Endodermal cell (in vitro differentiated cells): ENCODE measurements around the gene STAT3. TPM values are rescaled to one million over a fixed set of nuclear protein-coding genes. Genes with fewer than 3 reads are reported as not detected.

ENCODE experiments used
- DNase-seq: peaks from one replicate; pipeline ENCODE4 v3.0.0-alpha.2; 2017
- H3K27ac ChIP-seq: 2 replicates; pipeline ENCODE4 v1.5.1; 2013; ENCODE audit warnings: mild to moderate bottlenecking, low read depth, low read length, moderate library complexity
- H3K27me3 ChIP-seq: 2 replicates; pipeline ENCODE4 v1.6.1; 2013; ENCODE audit warnings: mild to moderate bottlenecking, low read length, moderate library complexity; ENCODE audit not compliant: insufficient read depth, control insufficient read depth, poor library complexity, severe bottlenecking
- H3K36me3 ChIP-seq: 2 replicates; pipeline ENCODE4 v1.7.0; 2013; ENCODE audit warnings: mild to moderate bottlenecking, low read length, moderate library complexity; ENCODE audit not compliant: control insufficient read depth, insufficient read depth
- H3K4me1 ChIP-seq: one replicate; pipeline ENCODE4 v1.7.0; 2013; ENCODE audit warnings: low read length; ENCODE audit not compliant: control insufficient read depth, insufficient read depth
- H3K4me3 ChIP-seq: 2 replicates; pipeline ENCODE4 v1.5.1; 2013; ENCODE audit warnings: mild to moderate bottlenecking, low read length, moderate library complexity
- H3K9ac ChIP-seq: 2 replicates; pipeline ENCODE4 v1.6.1; 2013; ENCODE audit warnings: mild to moderate bottlenecking, low read length, moderate library complexity; ENCODE audit not compliant: poor library complexity, severe bottlenecking; ENCODE audit errors: extremely low read depth
- H3K9me3 ChIP-seq: 2 replicates; pipeline ENCODE4 v1.6.1; 2013; ENCODE audit warnings: mild to moderate bottlenecking, low read length, moderate library complexity; ENCODE audit not compliant: control insufficient read depth
- H3K27ac Mint-ChIP-seq: 2 replicates; pipeline ENCODE4 v1.8.0; 2020; ENCODE audit warnings: mixed read lengths
- H3K27me3 Mint-ChIP-seq: 2 replicates; pipeline ENCODE4 v1.8.0; 2021; ENCODE audit warnings: mild to moderate bottlenecking, mixed read lengths; ENCODE audit not compliant: insufficient read depth
- H3K36me3 Mint-ChIP-seq: 2 replicates; pipeline ENCODE4 v1.8.0; 2020; ENCODE audit warnings: low read depth, mixed read lengths
- H3K4me1 Mint-ChIP-seq: 2 replicates; pipeline ENCODE4 v1.8.0; 2020; ENCODE audit warnings: mixed read lengths
- H3K4me3 Mint-ChIP-seq: 2 replicates; pipeline ENCODE4 v1.8.0; 2020; ENCODE audit warnings: mild to moderate bottlenecking, moderate library complexity, mixed read lengths
- H3K9me3 Mint-ChIP-seq: 2 replicates; pipeline ENCODE4 v1.8.0; 2020; ENCODE audit warnings: mild to moderate bottlenecking, mixed read lengths
- WGBS, 2 experiments: methylation state at CpG; one replicate each; pipeline versions ENCODE4 v1.1.5 to v1.1.7; 2013; ENCODE audit warnings: missing lambda C conversion rate in 2 of 2, mixed read lengths in 1 of 2; ENCODE audit not compliant: insufficient coverage in 1 of 2, insufficient read length in 1 of 2; 5-methylcytosine and 5-hydroxymethylcytosine counted together
- total RNA-seq, 2 donors: library from RNA; stranded (reverse); fragmentation: NEBNext Ultra II Directional in 1 of 2; extraction: Animal tissue kit (Norgen Biotek cat#: 25700) in 1 of 2; gene quantifications; 2 replicates in 1 of 2; 3 replicates in 1 of 2; pipeline ENCODE4 v1.2.1, GENCODE V29; 2021
- TF ChIP-seq, protein P1 (sequence below): fragments of 200-600 bp; sonication (generic); conservative IDR thresholded peaks from 2 replicates; pipeline ENCODE4 v1.5.0; 2021; ENCODE audit warnings: antibody characterized with exemption, mild to moderate bottlenecking

STAT3 gene
- total RNA-seq, 2 donors from 2014 or later = 27.5 to 32.4 TPM

- no peaks in the 10 kb centered on the region for H3K36me3 Mint-ChIP-seq
- no peak for DNase-seq
- H3K27ac ChIP-seq = no peak overlapping the region
- peak overlapping the region; percentile 78 for H3K4me3 Mint-ChIP-seq
- H3K36me3 ChIP-seq = no peaks in the 10 kb centered on the region
- H3K27me3 ChIP-seq = no peaks in the 10 kb centered on the region
- H3K9me3 ChIP-seq = no peaks in the 10 kb centered on the region
- 17 to 19% methylated on average over 12 to 13 of the region's 13 CpGs for WGBS, 2 experiments
- H3K27ac Mint-ChIP-seq = peak overlapping the region; percentile 80
- TF ChIP-seq, protein P1, sequence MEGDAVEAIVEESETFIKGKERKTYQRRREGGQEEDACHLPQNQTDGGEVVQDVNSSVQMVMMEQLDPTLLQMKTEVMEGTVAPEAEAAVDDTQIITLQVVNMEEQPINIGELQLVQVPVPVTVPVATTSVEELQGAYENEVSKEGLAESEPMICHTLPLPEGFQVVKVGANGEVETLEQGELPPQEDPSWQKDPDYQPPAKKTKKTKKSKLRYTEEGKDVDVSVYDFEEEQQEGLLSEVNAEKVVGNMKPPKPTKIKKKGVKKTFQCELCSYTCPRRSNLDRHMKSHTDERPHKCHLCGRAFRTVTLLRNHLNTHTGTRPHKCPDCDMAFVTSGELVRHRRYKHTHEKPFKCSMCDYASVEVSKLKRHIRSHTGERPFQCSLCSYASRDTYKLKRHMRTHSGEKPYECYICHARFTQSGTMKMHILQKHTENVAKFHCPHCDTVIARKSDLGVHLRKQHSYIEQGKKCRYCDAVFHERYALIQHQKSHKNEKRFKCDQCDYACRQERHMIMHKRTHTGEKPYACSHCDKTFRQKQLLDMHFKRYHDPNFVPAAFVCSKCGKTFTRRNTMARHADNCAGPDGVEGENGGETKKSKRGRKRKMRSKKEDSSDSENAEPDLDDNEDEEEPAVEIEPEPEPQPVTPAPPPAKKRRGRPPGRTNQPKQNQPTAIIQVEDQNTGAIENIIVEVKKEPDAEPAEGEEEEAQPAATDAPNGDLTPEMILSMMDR = no peak
- H3K9me3 Mint-ChIP-seq = no peaks in the 10 kb centered on the region
- H3K4me3 ChIP-seq = peak overlapping the region; percentile 92
- no peaks in the 10 kb centered on the region for H3K4me1 ChIP-seq
- peak overlapping the region; percentile 73 for H3K9ac ChIP-seq
- H3K27me3 Mint-ChIP-seq = peaks cover 6% of the 10 kb centered on the region
- H3K4me1 Mint-ChIP-seq = peaks cover 32% of the 10 kb centered on the region
Measured at GRCh38 chr17:42274812-42275526, 113.3 kb downstream of the STAT3 start.

GRCh38 chr17:42274253-42274542 is 114.0 kb downstream of the STAT3 start:
- Histone ChIP-seq H3K27me3 (no peaks in the 10 kb centered on the region), H3K9ac (no peak overlapping the region), H3K4me1 (no peaks in the 10 kb centered on the region), H3K27ac (no peak overlapping the region), H3K4me3 (peak overlapping the region; percentile 92), H3K36me3 (no peaks in the 10 kb centered on the region), H3K9me3 (no peaks in the 10 kb centered on the region)
- Mint-ChIP-seq H3K4me3 (peak overlapping the region; percentile 78), H3K4me1 (peaks cover 32% of the 10 kb centered on the region), H3K27me3 (peaks cover 6% of the 10 kb centered on the region), H3K9me3 (no peaks in the 10 kb centered on the region), H3K27ac (no peak overlapping the region), H3K36me3 (no peaks in the 10 kb centered on the region)
- DNase-seq = no peak
- WGBS, 2 experiments = 88 to 90% methylated on average over 3 of the region's 3 CpGs
- TF ChIP-seq, protein P1 = no peak

GRCh38 chr17:42273474-42274252 is 114.6 kb downstream of the STAT3 start:
- H3K27ac ChIP-seq = no peak overlapping the region
- H3K9ac ChIP-seq = no peak overlapping the region
- no peak overlapping the region for H3K4me3 Mint-ChIP-seq
- peaks cover 32% of the 10 kb centered on the region for H3K4me1 Mint-ChIP-seq
- H3K4me3 ChIP-seq = peak overlapping the region; percentile 92
- no peaks in the 10 kb centered on the region for H3K27me3 ChIP-seq
- TF ChIP-seq, protein P1 = no peak
- no peaks in the 10 kb centered on the region for H3K9me3 ChIP-seq
- no peaks in the 10 kb centered on the region for H3K4me1 ChIP-seq
- WGBS, 2 experiments = 81 to 93% methylated on average over 3 to 5 of the region's 7 CpGs
- DNase-seq = no peak
- H3K9me3 Mint-ChIP-seq = no peaks in the 10 kb centered on the region
- H3K36me3 ChIP-seq = no peaks in the 10 kb centered on the region
- H3K27me3 Mint-ChIP-seq = peaks cover 6% of the 10 kb centered on the region
- H3K36me3 Mint-ChIP-seq = no peaks in the 10 kb centered on the region
- no peak overlapping the region for H3K27ac Mint-ChIP-seq
